NB4 (cell line): ENCODE data around the gene MDM4.

Experiments used
- DNase-seq: peaks from one replicate; pipeline ENCODE4 v3.0.0; 2010; ENCODE audit warnings: low read depth
- H3K4me3 ChIP-seq: one replicate; pipeline ENCODE4 v1.5.1; 2011; ENCODE audit warnings: mild to moderate bottlenecking, low read depth, low read length, moderate library complexity
- CTCF ChIP-seq: IDR thresholded peaks from one replicate; pipeline ENCODE4 v1.5.1; 2012; ENCODE audit warnings: low read depth, low read length
- MYC ChIP-seq: IDR thresholded peaks from 2 replicates; pipeline ENCODE4 v1.6.1; 2011; ENCODE audit warnings: low read depth, low read length
- POLR2A ChIP-seq: IDR thresholded peaks from 2 replicates; pipeline ENCODE4 v1.6.1; 2011; ENCODE audit warnings: mild to moderate bottlenecking; ENCODE audit not compliant: insufficient read length; ENCODE audit errors: extremely low read depth
- TF ChIP-seq, protein P1 (sequence below): IDR thresholded peaks from 2 replicates; pipeline ENCODE4 v1.6.1; 2011; ENCODE audit warnings: low read depth, low read length

MDM4 gene

DNA sequence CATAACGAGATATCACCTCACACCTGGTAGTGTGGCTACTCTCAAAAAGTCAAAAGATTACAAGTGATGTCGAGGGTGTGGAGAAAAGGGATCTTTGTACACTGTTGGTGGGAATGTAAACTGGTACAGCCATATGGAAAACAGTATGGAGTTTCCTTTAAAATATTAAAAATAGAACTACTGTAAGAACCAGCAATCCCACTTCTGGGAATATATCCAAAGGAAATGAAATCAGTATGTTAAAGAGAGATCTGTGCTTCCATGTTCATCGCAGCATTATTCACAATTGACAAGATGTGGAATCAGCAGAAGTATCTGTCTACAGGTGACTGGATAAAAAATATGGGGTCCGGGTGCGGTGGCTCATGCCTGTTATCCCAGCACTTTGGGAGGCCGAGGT lies 14.0 kb upstream of the MDM4 start:
- TF ChIP-seq POLR2A, result no peak
- H3K4me3 ChIP-seq, result no peak overlapping the region
- no peak for DNase-seq

DNA sequence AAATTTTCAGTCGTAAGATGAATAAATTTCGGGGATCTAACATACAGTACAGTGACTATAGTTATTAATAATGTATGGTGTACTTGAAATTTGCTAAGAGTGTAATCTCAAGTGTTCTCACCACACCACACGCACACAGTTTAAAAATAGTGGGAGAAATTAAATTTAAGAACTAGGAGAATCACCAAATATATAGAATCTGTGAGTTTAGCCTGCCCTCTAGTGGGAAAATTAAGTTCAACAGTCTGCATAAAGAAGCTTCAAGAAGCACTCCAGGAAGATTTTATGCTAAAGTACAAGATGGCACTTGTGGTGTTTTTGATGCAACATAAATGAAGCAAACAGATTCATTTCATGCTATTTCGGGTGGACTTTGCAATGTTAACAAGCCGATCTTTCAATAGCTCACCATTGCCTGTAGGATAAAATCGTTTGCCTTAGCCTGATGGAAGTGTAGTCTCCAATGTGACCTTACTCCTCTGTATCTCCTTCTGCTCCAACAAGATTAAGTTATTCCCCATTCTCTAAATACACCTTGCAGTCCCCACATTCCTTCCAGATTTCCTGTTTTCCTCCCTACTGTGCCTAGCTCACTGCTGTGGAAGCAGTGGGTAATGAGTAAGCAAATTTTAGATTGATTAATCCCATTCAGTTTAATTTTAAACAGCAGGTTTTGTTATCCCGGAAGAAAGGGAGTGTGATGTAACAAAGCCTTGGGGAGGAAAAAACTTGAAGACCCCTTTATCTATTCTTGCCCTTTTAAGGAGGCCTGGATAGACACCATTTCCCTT lies 12.9 kb upstream of the MDM4 start:
- H3K4me3 ChIP-seq, result no peak overlapping the region
- TF ChIP-seq, protein P1, sequence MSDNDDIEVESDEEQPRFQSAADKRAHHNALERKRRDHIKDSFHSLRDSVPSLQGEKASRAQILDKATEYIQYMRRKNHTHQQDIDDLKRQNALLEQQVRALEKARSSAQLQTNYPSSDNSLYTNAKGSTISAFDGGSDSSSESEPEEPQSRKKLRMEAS, result no peak
- TF ChIP-seq MYC, result no peak
- peak; percentile 41 for TF ChIP-seq CTCF
- peak; percentile 78 for DNase-seq

- no peak overlapping the region for H3K4me3 ChIP-seq
- DNase-seq, result no peak
- TF ChIP-seq POLR2A, result no peak
- no peak for TF ChIP-seq CTCF
- TF ChIP-seq, protein P1, result no peak
- TF ChIP-seq MYC, result no peak
These were observed 12.2 kb upstream of the MDM4 start for GRCh38 chr1:204503913-204504519.

- H3K4me3 ChIP-seq, result peak overlapping the region; percentile 54
- TF ChIP-seq, protein P1, result no peak
- no peak for TF ChIP-seq CTCF
- TF ChIP-seq MYC, result no peak
- no peak for TF ChIP-seq POLR2A
- peak; percentile 17 for DNase-seq
These were observed 10.5 kb upstream of the MDM4 start for GRCh38 chr1:204505674-204506200.

DNA sequence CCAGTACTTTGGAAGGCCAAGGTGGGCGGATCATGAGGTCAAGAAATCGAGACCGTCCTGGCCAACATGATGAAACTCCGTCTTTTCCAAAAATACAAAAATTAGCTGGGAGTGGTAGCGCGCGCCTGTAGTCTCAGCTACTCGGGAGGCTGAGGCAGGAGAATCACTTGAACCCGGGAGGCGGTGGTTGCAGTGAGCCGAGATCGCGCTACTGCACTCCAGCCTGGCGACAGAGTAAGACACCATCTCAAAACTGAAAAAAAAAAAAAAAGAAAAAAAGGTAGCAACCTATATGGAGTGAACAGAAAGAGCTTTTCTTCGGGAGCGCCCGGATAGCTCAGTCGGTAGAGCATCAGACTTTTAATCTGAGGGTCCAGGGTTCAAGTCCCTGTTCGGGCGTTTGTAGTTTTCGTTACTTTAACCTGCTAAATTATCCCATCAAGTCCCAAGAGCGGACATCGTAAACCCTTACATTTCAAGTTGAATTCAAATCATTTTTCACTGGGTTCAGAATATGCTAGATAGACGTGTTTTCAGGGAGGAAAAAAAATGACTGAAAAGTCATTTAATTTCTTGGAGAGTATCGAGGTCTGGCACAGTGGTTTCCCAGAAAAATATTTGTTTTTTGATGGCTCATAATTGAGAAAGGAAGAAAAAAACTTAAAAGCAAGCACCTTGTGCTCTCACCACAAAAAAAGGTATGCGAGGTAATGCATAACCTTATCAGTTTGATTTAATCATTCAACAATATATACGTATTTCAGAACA lies 9.8 kb upstream of the MDM4 start:
- TF ChIP-seq, protein P1, result no peak
- TF ChIP-seq POLR2A (no peak), CTCF (no peak), MYC (no peak)
- H3K4me3 ChIP-seq, result peak overlapping the region; percentile 58
- peak; percentile 91 for DNase-seq

DNA sequence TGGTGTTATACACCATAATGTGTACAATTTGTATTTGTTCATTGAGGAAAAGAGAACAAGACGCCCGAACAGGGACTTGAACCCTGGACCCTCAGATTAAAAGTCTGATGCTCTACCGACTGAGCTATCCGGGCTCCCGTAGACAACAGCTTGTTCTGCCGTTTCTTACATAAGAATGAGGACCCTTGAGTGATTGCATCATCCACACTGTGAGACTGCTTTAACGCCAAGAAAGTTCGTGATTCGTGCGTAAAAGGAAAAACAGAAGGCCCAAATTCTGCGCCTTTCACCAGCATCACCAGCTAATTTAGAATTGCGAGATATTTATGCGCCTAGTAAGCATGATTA lies 9.3 kb upstream of the MDM4 start:
- peak overlapping the region; percentile 74 for H3K4me3 ChIP-seq
- TF ChIP-seq POLR2A (peak; percentile 13), CTCF (no peak), MYC (peak; percentile 57; the same call in 1 of the 2 replicates)
- TF ChIP-seq, protein P1, result peak; percentile 42
- DNase-seq, result peak; percentile 89
